GM12801 (cell line): ENCODE measurements around the gene STK32B.

Source experiments
- TF ChIP-seq, protein P1 (sequence below): IDR thresholded peaks from one replicate; pipeline ENCODE4 v1.5.1; 2011; ENCODE audit warnings: control low read depth; ENCODE audit not compliant: insufficient read length; ENCODE audit errors: extremely low read depth

STK32B gene

DNA sequence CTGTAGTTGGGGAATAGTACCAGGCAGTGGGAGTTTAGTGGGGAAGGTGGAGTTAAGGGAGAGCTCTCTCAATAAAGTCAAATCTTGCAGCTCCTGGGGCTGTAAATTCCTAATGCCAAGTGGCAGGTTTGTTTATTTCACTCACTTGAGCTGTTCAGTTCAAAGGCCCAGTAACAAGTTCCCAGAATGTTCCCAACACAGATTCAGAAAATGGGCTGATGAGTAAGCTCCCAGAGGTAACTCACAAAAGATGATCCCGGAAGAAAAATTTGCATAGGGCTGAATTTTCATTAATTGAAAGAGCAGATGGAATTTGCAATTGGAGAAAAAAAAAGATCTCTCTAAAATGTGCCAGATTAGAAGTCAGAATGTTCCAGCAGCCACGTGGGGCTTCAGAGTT is 370.9 kb downstream of the STK32B start:
- TF ChIP-seq, protein P1, sequence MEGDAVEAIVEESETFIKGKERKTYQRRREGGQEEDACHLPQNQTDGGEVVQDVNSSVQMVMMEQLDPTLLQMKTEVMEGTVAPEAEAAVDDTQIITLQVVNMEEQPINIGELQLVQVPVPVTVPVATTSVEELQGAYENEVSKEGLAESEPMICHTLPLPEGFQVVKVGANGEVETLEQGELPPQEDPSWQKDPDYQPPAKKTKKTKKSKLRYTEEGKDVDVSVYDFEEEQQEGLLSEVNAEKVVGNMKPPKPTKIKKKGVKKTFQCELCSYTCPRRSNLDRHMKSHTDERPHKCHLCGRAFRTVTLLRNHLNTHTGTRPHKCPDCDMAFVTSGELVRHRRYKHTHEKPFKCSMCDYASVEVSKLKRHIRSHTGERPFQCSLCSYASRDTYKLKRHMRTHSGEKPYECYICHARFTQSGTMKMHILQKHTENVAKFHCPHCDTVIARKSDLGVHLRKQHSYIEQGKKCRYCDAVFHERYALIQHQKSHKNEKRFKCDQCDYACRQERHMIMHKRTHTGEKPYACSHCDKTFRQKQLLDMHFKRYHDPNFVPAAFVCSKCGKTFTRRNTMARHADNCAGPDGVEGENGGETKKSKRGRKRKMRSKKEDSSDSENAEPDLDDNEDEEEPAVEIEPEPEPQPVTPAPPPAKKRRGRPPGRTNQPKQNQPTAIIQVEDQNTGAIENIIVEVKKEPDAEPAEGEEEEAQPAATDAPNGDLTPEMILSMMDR = no peak

DNA sequence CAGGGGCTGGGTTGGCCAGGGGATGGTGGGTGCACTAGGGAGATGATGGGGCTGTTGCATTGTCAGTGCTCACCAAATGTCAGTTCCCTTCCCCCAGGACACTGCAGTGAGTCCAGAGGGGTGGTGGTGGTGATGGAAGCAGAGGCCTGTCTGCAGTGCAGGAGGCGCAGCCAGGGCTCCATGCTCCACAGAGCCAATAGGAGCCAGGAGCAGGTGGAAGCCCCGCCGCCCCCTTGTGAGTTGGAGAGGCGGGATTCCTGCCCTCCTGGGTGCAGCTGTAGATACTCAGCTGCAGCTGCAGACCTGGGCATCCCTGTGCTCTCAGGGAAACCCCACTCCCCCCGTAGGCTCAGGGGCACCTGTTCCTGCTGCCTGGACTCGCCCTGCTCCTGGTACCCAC is 372.4 kb downstream of the STK32B start:
- TF ChIP-seq, protein P1 = no peak

DNA sequence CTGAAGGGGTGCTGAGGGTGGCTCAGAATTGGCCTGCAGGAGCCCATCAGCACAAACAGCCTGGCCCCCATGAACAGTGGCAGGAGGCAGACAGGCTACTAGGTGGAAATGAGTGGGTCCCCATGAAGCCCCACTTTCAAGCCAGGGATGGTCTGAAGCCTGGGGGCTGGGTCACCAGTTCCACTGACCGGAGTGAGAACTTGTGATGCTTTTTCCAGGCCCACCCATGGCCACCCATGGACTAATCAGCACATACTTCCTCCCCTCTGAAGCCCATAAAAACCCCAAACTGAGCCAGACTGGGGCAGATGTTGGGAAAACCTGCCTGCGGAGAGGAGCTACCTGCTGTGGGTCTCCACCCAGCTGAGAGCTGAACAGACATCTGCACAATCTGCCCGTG is 372.9 kb downstream of the STK32B start:
- TF ChIP-seq, protein P1 = no peak

DNA sequence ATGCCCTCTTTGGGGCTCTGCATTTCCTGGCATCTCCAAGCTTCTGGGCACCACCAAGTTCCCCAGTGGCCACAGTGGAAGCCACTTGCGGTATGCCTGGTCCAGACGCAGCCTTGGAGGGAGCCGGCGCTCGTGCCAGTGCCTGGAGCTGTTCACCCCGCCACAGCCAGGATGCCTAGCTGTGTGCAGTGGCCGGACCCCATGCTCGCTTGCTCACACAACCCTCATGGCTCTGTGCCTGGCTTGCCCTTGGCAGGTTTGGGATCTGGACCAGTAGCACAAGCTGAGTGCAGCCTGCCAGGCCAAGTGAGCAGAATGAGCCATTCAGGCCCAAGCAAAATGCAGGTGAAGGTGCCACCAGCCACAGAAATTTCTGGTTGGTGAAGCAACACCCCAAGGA is 373.6 kb downstream of the STK32B start:
- TF ChIP-seq, protein P1 = no peak

DNA sequence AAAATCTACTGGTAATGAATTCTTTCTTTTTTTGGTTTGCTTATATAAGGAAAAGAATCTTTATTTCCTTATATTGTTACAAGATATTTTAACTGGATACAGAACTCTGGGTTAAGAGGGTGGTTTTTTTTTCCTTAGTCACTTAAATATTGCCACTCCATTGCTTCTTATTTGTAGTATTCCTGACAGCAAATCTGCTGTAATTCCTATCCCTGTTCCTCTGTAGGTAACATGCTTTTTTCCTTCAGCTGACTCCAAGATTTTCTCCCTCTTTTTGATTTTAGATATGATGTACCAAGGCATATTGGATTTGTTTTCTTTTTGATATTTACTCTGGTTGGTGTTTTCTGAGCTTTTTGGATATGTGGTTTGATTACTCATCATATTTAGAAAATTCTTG is 378.5 kb downstream of the STK32B start:
- TF ChIP-seq, protein P1 = no peak

DNA sequence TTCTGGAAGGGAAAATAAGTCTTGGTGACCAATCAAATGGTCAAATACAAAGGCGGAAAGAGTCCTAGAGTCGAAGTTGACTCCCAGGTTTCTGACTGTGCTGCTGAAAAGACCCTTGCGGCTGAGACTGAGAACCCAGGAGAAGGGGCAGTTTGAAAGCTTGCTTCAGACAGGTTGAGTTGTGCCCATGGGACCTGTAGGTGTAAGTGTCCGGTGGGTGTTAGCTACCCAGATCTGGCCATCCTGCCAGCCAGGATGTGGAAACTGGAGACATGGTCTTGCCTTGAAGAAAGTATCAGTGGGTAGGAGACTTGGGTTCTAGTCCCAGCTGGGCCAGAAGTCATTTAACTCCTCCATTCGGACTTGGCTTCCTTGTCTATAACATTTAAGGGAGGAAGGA is 381.9 kb downstream of the STK32B start:
- TF ChIP-seq, protein P1 = no peak

DNA sequence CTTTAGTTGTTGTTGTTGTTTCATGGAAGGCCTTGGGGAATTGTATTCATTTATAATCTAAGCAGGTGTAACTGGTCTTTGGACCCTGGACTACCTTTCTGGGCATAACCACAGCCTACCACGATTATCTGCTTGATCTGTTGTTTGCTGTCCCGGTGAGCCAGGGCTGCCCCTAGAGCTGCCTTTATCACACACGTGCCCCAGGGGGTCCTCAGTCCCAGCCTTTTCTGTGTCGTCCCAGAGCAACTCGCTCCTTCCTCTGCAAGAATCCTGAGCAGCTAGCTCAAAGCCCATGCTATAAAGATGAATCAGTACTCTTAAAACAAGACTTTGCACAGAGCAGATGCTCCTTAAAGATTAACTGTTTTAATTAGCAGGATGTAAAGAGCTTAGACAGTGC is 383.9 kb downstream of the STK32B start:
- TF ChIP-seq, protein P1 = no peak

DNA sequence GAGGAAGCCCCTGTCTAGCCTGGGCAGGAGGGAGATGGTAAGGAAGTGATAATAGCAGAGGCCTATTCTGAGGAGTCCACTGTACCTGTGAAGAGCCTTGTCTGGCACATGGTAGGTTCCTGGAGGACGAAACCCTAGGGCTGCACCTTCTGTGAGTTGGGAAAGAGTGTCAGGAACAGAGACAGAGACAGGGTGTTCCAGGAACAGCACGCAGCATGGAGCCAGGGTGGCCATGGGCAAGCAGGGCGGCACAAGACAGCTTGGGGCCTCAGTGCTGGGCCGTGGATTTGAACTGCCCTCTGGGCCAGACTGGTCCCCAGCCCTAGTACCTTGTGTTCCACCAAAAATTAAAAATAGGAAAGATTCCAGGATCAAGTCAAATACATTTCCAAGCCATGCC is 384.5 kb downstream of the STK32B start:
- TF ChIP-seq, protein P1 = no peak
